Measurements from ENCODE around the gene TBC1D10A. TPM values are rescaled to one million over a fixed set of nuclear protein-coding genes. Genes with fewer than 3 reads are reported as not detected.

The TBC1D10A gene
- total and polyA plus RNA-seq, 9 donors, result 6.1 to 39.3 (median 28.1) TPM

DNA sequence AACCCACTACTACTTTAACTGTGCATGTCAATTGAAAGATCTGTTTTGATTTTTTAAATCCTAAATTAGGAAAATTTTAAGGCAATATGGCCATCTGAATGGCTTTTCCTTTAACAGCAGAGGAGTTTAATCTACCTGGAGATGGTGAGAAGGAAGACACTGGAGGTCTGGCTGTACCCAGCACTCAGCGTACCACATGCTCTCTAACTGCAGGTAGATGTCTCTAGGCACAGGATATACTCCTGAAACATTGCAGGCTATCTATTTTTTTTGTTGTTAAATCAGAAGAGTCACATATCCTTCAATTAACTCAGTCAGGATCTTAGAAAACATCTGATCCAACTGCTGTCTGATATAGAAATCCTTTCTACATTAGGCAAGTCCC lies 20.1 kb downstream of the TBC1D10A start:
- Histone ChIP-seq H3K4me1 (ENCODE audit: insufficient read depth) (peaks cover 50% of the 10 kb centered on the region), H3K27ac (no peak overlapping the region), H3K27me3 (no peaks in the 10 kb centered on the region), H3K9me3 (no peaks in the 10 kb centered on the region), H3K4me3 (no peak overlapping the region), H3K36me3 (no peaks in the 10 kb centered on the region)
- intact Hi-C loops (cut with DNase I), result no loop called here
- no peak for DNase-seq
- 95 to 100% (median 98%) methylated on average over 1 of the region's 1 CpG for WGBS, 3 donors
- TF ChIP-seq EP300 (IDR thresholded peaks at IDR 0.05) (no peak), POLR2A (IDR thresholded peaks at IDR 0.05) (no peak)
- TF ChIP-seq, protein P1, sequence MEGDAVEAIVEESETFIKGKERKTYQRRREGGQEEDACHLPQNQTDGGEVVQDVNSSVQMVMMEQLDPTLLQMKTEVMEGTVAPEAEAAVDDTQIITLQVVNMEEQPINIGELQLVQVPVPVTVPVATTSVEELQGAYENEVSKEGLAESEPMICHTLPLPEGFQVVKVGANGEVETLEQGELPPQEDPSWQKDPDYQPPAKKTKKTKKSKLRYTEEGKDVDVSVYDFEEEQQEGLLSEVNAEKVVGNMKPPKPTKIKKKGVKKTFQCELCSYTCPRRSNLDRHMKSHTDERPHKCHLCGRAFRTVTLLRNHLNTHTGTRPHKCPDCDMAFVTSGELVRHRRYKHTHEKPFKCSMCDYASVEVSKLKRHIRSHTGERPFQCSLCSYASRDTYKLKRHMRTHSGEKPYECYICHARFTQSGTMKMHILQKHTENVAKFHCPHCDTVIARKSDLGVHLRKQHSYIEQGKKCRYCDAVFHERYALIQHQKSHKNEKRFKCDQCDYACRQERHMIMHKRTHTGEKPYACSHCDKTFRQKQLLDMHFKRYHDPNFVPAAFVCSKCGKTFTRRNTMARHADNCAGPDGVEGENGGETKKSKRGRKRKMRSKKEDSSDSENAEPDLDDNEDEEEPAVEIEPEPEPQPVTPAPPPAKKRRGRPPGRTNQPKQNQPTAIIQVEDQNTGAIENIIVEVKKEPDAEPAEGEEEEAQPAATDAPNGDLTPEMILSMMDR (IDR thresholded peaks at IDR 0.05), result no peak

DNA sequence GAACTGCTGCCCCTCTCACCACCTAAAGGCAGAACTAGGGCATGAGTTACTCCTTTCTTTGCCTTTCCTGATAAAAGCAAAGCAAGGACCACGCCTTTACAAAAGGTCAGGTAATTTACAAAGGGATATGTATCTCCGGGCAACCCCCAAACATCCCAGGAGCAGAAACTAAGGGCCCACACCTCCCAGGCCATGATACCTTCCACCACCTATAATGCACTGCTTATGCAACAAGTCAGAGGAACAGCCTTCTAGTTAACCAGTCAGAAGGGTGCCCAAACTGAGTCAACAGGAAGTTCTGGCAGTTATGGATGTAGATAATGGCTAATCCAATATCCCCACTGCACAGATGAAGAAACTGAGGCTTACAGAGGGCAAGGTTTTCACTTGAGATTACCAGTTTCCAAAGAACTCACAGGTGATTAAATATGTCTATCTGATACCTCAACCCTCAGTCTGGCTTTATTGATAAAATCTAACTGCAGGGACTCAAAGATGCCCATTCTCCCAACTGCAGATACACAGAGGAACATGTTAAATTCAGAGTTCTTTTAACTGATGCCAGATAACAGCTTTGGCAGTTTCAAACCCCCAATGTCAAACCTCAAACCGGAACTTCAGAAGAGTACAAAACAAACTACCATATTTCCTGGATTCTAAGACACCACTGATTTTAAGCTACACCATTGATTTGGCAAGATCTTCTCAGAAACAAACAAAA lies 20.7 kb downstream of the TBC1D10A start:
- peak overlapping the region; percentile 16 to 64 for H3K27ac ChIP-seq
- no peaks in the 10 kb centered on the region for H3K27me3 ChIP-seq
- no peaks in the 10 kb centered on the region for H3K9me3 ChIP-seq
- peaks cover 48% of the 10 kb centered on the region for H3K4me1 ChIP-seq (ENCODE audit: insufficient read depth)
- intact Hi-C loops (cut with DNase I), result no loop called here
- H3K4me3 ChIP-seq, result no peak overlapping the region
- TF ChIP-seq, protein P1 (IDR thresholded peaks at IDR 0.05), result no peak
- TF ChIP-seq POLR2A (IDR thresholded peaks at IDR 0.05) (no peak), EP300 (IDR thresholded peaks at IDR 0.05) (no peak)
- DNase-seq, result no peak
- no peaks in the 10 kb centered on the region for H3K36me3 ChIP-seq
- WGBS, 3 donors, result 55 to 65% (median 59%) methylated on average over 3 of the region's 3 CpGs

DNA sequence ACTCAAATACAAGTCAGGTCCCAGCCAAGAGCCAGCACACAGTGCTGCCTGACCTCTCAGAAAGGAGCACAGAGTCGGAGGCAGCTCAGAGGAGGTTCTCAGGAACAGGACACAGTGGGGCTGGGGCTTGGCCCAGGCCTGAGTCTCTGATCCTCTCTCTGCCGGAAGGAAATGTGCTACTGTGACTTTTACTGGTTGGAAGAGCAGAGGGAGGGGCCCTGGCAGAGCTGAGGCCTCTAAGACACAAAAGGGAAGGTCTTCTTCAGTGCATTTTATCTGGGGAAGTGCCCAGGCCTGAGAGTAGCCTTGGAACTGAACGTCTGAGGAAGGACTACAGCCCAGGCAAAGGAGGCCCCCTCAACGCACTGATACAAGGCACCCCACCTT lies 21.2 kb downstream of the TBC1D10A start:
- 2 to 16% (median 10%) methylated on average over 4 of the region's 4 CpGs for WGBS, 3 donors
- Histone ChIP-seq H3K4me1 (ENCODE audit: insufficient read depth) (peaks cover 44% of the 10 kb centered on the region), H3K27ac (peak overlapping the region; percentile 16 to 64), H3K36me3 (no peaks in the 10 kb centered on the region), H3K9me3 (no peaks in the 10 kb centered on the region), H3K27me3 (no peaks in the 10 kb centered on the region), H3K4me3 (no peak overlapping the region)
- TF ChIP-seq POLR2A (IDR thresholded peaks at IDR 0.05) (no peak), EP300 (IDR thresholded peaks at IDR 0.05) (no peak)
- TF ChIP-seq, protein P1 (IDR thresholded peaks at IDR 0.05), result no peak
- intact Hi-C loops (cut with DNase I), result no loop called here
- peak in 3 of 5 donors; percentile 43 to 70 (median 62) for DNase-seq

DNA sequence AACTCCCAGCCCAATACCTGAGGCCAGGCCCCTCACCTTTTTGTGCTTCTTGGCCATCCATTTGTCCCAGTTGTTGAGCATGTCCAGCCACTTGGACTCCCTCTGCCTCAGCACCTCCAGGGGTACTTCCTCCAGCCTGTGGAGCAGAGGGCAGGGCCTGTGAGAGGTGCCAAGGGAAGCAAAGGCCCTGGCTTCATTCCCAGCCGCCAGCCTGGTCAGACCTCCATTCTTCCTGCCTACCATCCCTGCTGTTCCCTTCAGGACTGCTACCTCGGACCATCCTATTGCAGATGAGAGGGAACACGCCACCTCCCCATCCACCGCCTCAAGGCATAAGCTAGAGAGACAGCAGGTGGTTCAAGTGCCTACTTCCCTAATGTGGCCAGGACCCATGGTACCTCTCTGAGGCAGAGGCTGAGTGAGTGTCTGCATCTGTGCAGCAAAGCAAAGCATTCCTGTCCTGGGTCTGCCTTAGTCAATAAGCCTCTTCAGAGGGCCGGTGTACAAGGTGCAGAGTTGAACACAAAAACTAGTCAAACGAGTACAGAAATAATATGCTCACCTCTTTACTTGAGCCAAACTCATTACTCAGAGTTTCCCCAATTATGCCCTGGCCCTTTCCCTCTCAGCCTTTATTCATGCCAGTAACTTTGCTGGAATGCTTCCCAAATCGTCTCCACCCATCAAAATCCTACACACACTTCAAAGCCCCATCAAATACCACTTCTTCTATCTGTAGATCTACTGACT lies 22.1 kb downstream of the TBC1D10A start:
- 68 to 81% (median 71%) methylated on average over 7 of the region's 7 CpGs for WGBS, 3 donors

More for the DNA sequence above, 22.1 kb downstream of the TBC1D10A start:
- H3K9me3 ChIP-seq, result no peaks in the 10 kb centered on the region
- H3K27ac ChIP-seq, result peak overlapping the region; percentile 16 to 64
- no peaks in the 10 kb centered on the region for H3K36me3 ChIP-seq
- intact Hi-C loops (cut with DNase I), result no loop called here
- TF ChIP-seq, protein P1 (IDR thresholded peaks at IDR 0.05), result no peak
- TF ChIP-seq EP300 (IDR thresholded peaks at IDR 0.05) (no peak), POLR2A (IDR thresholded peaks at IDR 0.05) (no peak)
- H3K27me3 ChIP-seq, result no peaks in the 10 kb centered on the region
- no peak for DNase-seq
- H3K4me3 ChIP-seq, result no peak overlapping the region
- peaks cover 36% of the 10 kb centered on the region for H3K4me1 ChIP-seq (ENCODE audit: insufficient read depth)

Data from ovary (tissue), 9 donors.